Colonic mucosa (tissue), 4 donors: ENCODE data around the gene GPC6. TPM values are rescaled to one million over a fixed set of nuclear protein-coding genes. Genes with fewer than 3 reads are reported as not detected.

Experiments
- DNase-seq: peaks from one replicate; pipeline ENCODE4 v3.0.0-alpha.2; 2020
- H3K27ac ChIP-seq: fragments of 200-600 bp; one replicate; pipeline ENCODE4 v1.8.0; 2021
- H3K27me3 ChIP-seq: fragments of 200-600 bp; one replicate; pipeline ENCODE4 v1.8.0; 2021
- H3K36me3 ChIP-seq: fragments of 200-600 bp; one replicate; pipeline ENCODE4 v1.8.0; 2021
- H3K4me1 ChIP-seq: fragments of 200-600 bp; one replicate; pipeline ENCODE4 v1.8.0; 2021; ENCODE audit warnings: mild to moderate bottlenecking
- H3K4me3 ChIP-seq: fragments of 200-600 bp; one replicate; pipeline ENCODE4 v1.8.0; 2021
- H3K9ac ChIP-seq, 2 donors: one replicate each; pipeline ENCODE4 v1.7.0; 2013; ENCODE audit warnings: control low read depth in 2 of 2, low read depth in 2 of 2, low read length in 2 of 2
- H3K9me3 ChIP-seq: fragments of 200-600 bp; one replicate; pipeline ENCODE4 v1.8.0; 2021
- intact Hi-C: fragments of 100-400 bp; cut with DNase I; formaldehyde crosslinking; loops from one replicate; pipeline ENCODE4 v1.14.1; 2022
- total RNA-seq, 2 donors: library from RNA; stranded (reverse); fragmentation: NEBNext Ultra II Directional in 1 of 2; extraction: Animal tissue kit (Norgen Biotek cat#: 25700) in 1 of 2; gene quantifications; one replicate each; pipeline ENCODE4 v1.2.1, GENCODE V29; 2021
- TF ChIP-seq, protein P1 (sequence below): fragments of 200-600 bp; IDR thresholded peaks from one replicate; pipeline ENCODE4 v1.8.0; 2022; ENCODE audit warnings: antibody characterized with exemption, mild to moderate bottlenecking
- donor health status: healthy.
- donor health status: DM: no; HTN: no; CAD: no.
- donor health status: DM: no; HTN: no; CAD: no.

Gene GPC6
- total RNA-seq, 2 donors from 2014 or later, result 2.3 to 4.0 TPM

DNA sequence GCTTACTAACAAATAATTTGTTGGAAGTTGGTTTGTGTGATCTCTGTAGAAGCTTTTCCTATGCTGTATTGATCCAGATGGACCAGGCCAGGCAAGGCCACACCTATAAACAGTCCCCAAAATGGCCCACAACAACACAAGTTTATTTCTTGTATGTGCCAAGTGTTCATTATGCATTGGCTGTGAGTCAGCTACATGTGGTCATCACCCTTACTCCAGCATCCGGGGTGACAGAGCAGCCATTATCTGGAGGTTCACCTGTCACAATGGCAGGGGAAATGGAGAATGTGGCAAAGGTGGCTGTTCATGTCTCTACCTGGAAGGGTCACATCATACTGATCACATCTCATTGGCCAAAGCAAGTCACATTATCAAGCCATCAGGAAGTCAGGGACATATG is 1088.6 kb downstream of the GPC6 start:
- Histone ChIP-seq H3K9me3 (no peaks in the 10 kb centered on the region), H3K27me3 (no peaks in the 10 kb centered on the region), H3K4me3 (no peak overlapping the region), H3K27ac (no peak overlapping the region), H3K9ac (no peak overlapping the region), H3K36me3 (no peaks in the 10 kb centered on the region), H3K4me1 (no peaks in the 10 kb centered on the region)
- TF ChIP-seq, protein P1, sequence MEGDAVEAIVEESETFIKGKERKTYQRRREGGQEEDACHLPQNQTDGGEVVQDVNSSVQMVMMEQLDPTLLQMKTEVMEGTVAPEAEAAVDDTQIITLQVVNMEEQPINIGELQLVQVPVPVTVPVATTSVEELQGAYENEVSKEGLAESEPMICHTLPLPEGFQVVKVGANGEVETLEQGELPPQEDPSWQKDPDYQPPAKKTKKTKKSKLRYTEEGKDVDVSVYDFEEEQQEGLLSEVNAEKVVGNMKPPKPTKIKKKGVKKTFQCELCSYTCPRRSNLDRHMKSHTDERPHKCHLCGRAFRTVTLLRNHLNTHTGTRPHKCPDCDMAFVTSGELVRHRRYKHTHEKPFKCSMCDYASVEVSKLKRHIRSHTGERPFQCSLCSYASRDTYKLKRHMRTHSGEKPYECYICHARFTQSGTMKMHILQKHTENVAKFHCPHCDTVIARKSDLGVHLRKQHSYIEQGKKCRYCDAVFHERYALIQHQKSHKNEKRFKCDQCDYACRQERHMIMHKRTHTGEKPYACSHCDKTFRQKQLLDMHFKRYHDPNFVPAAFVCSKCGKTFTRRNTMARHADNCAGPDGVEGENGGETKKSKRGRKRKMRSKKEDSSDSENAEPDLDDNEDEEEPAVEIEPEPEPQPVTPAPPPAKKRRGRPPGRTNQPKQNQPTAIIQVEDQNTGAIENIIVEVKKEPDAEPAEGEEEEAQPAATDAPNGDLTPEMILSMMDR, result no peak
- DNase-seq, result no peak
- intact Hi-C loops, result no loop called here

DNA sequence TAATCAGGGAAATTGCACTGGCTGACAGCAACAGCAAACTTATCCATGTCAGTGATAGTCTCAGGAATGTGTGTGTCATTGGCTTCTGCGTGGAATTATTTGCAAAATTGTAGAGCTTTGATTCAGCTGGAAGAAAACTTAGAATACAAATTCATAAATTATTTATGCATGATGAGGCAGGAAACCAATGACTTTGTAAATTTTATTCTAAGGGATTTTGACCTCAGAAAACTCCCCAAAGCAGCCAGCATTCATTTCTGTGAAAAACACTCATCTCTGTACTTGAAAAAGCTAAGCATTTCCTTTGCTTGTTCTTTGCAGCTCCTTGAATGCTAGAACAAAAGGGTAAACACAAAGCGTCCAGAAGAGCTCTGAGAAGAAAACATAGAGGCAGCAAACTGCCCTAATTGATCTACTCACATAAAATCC is 1090.5 kb downstream of the GPC6 start:
- Histone ChIP-seq H3K27me3 (no peaks in the 10 kb centered on the region), H3K4me1 (no peaks in the 10 kb centered on the region), H3K4me3 (no peak overlapping the region), H3K36me3 (no peaks in the 10 kb centered on the region), H3K9me3 (no peaks in the 10 kb centered on the region), H3K9ac (no peak overlapping the region), H3K27ac (no peak overlapping the region)
- no peak for DNase-seq
- TF ChIP-seq, protein P1, result no peak
- intact Hi-C loops, result no loop called here

DNA sequence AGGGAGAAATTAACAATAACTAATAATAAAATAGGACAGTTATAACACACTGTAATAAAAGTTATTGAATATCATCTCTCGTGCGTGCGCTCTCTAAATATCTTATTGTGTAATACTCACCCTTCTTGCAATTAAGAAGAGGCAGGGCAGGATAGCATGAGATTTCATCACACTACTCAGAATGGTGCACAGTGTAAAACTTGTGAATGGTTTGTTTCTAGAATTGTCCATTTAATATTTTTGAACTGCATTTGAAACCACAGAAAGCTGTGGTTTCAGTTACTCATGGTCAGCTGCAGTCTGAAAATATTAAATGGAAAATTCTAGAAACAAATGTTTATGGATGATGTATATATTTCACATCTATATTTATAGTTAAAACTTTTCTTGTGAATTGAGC is 1091.8 kb downstream of the GPC6 start:
- no peak overlapping the region for H3K27ac ChIP-seq

DNA sequence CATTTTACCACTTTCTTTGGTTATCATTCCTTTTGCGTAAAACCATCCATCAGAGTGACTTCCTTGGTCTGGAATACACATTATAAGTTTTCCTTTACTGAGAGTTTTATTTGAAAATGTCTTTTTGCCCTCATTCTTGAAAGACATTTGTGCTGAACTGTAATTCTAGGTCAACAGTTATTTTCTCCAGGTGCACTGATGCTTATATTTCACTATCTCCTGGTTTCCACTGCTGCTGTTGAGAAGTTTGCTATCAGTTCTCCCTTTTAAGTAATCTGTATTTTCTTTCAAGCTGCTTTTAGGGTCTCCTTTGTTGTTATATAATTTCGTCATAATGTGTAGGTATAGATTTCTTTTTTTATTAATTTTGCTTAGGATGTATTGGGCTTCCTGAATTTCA is 1092.9 kb downstream of the GPC6 start:
- Histone ChIP-seq H3K4me1 (no peaks in the 10 kb centered on the region), H3K27ac (no peak overlapping the region), H3K9ac (no peak overlapping the region), H3K4me3 (no peak overlapping the region), H3K9me3 (no peaks in the 10 kb centered on the region), H3K36me3 (no peaks in the 10 kb centered on the region), H3K27me3 (no peaks in the 10 kb centered on the region)
- TF ChIP-seq, protein P1, result no peak
- intact Hi-C loops, result no loop called here
- DNase-seq, result no peak

More for the DNA sequence above, 1091.8 kb downstream of the GPC6 start:
- intact Hi-C loops, result no loop called here
- no peaks in the 10 kb centered on the region for H3K27me3 ChIP-seq
- H3K4me1 ChIP-seq, result no peaks in the 10 kb centered on the region
- no peaks in the 10 kb centered on the region for H3K36me3 ChIP-seq
- no peak for DNase-seq
- H3K9me3 ChIP-seq, result no peaks in the 10 kb centered on the region
- no peak overlapping the region for H3K9ac ChIP-seq
- TF ChIP-seq, protein P1, result no peak
- no peak overlapping the region for H3K4me3 ChIP-seq

DNA sequence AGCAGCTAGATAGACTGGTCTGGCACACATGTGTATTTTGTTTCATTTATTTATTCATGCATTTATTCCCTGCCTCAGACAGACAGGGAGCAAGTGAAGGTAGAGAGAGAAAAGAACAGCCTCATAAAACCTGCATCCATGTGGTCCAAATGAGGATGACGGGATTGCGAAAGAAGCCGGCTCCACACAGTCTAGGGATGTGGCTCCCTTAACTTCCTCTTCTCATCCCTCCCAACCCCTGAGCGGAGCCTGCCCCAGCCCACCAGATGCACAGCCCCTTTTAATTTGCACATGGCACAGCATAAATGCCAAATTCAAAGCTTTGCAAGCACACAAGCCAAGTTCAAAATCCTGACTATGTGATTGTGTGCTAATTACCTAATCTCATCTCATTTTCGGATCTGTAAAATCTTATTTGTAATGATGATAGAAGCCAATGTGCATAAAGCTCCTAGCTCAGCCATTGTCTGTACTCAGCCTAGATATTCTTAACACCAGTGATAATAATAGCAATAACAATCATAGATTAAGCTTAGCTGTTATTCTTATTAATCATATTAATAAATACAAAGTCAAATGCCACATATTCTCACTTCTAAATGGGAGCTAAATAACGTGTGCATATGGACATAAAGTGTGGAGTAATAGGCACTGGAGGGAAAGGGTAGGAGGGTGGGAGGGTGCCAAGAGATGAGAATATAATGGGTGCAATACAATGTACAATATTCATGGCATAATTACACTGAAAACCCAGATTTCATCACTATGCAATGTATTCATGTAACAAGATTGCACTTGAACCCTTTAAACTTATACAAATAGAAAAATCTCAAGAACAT is 1096.5 kb downstream of the GPC6 start:
- no peaks in the 10 kb centered on the region for H3K36me3 ChIP-seq
- H3K27me3 ChIP-seq, result no peaks in the 10 kb centered on the region
- no peak for DNase-seq
- H3K4me1 ChIP-seq, result no peaks in the 10 kb centered on the region
- TF ChIP-seq, protein P1, result no peak
- H3K9me3 ChIP-seq, result no peaks in the 10 kb centered on the region
- no peak overlapping the region for H3K9ac ChIP-seq
- no peak overlapping the region for H3K4me3 ChIP-seq
- intact Hi-C loops, result no loop called here
- H3K27ac ChIP-seq, result no peak overlapping the region
